ENCODE results near the gene ZNFX1. TPM values are rescaled to one million over a fixed set of nuclear protein-coding genes. Genes with fewer than 3 reads are reported as not detected.

ZNFX1 gene
- total RNA-seq, 1 donor from 2014 or later = 36.1 TPM

DNA sequence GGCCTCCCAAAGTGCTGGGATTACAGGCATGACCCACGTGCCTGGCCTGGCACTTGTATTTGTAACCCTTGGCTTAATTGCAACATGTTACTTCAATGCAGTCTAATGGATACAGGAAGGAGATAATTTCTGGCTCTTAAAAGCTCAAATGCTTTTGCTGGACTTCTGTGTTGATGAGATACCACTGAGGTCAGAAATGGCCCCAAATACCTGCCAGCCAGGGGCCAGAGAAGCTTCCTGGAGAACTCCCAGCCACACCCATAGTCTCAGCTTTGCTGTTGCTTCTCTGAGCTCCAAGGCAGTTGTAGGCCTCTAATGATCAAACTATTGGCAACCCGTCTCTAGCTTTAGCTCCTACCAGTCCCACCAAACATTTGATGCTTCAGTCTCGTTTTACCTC is 14.2 kb upstream of the ZNFX1 start:
- DNase-seq (ENCODE audit: low read depth, low spot score) = no peak

DNA sequence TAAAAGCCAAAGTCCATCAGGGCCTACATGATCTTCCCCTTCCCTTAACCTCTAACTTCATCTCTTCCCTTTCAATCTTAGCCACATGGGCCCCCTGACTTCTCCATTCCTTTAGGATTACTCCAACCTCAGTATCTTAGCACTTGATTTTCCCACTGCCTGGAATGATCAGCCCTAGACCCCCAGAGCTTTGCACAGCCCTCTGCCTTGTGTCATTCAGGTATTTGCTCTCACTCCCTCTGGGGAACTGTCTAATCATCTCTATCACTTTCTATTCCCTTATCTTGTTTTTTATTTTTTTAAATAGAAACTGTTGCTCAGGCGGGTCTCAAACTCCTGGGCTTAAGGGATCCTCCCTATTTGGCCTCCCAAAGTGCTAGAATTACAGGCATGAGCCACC is 13.3 kb upstream of the ZNFX1 start:
- DNase-seq (ENCODE audit: low read depth, low spot score) = no peak

DNA sequence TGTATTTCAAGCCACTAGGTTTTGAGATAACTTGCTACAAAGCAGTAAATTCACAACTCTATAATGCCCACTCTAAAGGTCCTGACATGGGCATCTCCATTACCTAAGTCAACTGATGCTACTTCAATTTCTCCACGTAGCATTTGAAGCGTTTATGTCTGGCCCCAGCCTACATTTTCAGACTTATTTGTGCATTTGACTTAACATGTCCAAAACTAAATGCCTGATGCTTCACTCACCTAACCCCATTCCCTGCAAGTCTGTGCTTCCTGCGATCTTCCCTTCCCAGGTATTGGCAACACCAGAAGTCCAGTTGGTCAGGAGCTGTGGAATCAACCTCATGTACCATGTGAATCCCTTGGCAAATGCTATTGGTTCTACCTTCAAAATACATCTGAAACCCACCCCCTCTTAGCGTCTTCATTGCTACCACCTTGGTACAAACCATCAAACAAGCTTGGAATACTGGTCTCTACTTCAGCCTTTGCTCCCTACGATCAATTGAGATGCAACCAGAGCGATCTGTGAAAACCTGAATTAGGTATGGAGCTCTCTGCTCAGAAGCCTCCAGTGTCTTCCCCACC is 12.8 kb upstream of the ZNFX1 start:
- DNase-seq (ENCODE audit: low read depth, low spot score) = no peak

DNA sequence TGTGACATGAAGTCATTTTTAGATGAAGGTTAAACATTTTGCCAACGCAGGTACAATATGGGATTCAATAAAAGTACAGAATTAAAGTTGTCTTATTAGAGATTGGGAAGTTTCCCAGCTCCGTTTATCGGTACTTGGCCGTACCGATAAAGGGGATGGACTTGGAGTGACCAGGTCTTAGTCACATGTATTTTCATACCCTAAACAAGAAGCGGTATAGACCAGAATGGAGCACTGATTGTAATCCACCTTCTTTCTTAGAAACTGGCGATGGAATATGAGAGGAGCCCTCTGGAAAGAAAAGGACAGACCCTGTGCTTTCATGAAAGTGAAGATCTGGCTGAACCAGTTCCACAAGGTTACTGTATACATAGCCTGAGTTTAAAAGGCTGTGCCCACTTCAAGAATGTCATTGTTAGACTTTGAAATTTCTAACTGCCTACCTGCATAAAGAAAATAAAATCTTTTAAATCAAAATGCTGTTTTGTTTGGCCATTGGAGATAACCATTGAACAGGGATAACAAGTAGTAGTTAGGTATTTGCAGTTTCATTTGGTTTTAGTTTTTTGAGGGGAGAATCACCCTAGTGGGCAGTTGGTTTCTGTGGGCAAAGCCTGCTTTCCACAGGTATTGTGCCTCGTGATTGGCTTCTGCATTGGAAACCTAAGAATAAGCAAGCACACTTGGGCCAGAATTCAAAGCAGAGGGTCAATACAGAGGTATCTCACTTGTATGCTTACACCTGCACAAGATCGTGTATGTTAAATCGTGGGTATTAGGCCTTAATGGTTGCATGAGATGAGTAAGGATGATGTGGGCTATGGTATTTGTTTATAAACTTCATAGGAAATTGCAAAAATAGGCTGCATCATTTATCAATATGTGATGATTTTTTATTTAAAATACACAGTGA is 11.2 kb upstream of the ZNFX1 start:
- DNase-seq (ENCODE audit: low read depth, low spot score) = no peak

DNA sequence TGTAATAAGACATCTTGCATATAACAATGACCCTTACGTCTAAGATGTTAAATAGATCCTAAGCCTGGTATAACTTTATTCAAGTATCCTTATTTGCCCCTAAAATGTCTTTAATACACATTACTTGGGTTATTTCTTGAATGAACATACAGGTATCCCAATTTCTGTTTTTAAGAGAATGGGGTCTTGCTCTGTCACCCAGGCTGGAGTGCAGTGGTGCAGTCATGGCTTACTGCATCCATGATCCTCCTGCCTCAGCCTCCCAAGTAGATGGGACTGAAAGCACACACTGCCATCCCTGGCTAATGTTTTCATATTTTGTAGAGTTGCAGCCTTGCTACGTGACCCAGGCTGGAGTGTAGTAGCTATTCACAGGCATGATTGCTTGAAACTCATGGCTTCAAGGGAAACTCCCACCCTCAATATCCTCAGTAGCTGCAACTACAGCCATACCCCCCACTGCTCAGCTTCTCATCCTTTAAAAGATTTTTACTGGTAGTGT is 10.4 kb upstream of the ZNFX1 start:
- no peak for DNase-seq (ENCODE audit: low read depth, low spot score)

DNA sequence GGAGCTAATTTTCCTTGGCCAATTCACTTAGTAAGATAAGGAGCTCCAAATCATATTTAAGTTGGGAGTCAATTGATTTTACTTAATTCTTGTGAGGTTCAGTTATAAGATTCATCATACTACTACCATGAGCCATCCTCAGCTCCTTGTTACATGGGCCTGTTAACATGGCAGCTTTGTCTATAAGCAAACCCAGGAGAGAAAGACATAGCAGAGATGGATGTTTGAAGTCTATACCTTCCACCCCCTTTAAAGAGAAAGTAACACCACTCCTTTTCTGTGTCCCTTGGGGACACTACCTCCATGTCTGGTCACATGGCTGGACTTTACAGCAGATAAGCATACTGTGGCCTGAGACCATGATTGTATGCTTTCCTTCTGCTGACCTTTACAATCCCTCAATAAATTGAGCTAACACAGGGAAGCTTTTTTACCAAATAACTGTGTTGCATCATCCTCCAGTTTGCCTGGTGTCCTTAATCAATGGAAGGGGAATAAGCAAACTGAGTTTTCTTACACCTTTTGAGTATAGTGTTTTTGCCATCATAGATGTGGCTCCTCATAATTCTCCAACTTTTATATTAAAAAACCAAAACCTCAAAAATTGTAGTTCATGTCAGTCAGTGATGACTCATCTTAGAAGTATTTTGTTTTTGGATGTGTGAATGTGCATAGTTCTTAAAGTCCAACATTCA is 9.8 kb upstream of the ZNFX1 start:
- DNase-seq (ENCODE audit: low read depth, low spot score) = no peak

DNA sequence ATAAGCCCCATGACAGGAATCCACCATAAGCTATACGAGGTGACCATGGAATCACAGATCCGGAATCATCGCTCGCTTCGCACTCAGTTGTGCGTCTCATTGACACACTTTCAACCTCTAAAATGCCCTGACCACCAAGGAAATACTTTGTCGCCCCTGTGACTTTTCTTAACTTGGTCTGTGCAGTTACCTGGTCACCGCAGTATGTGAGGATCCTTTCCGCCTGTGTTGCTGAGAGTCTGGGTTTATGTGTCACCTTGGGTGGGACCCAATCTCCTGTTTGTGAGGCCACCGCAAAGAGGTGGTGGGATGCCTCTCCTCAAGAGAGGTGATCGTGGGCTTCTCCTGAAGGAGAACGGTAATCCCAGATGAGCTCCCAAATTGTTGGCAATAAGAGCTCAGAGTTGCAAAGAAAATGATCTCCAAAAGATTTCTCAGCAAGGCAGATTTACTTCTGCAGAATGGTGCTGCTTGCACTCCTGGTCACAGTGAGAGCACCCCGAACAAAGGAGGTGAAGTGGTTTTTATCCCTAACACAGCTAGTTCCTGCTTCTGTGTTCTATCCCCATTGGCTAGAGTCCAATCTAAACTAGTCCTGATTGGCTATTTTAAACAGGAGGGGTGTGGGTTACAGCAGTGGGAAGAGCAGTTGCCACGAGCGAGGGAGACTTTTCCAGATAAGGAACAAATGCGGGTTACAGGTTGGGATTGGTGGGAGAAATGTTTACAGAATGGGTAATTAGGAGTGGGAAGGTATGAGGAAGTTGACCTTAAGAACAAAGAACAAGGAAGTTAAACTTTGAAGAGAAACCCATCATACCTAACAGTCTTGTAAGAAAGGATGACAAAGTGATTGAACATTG is 9.1 kb upstream of the ZNFX1 start:
- no peak for DNase-seq (ENCODE audit: low read depth, low spot score)

DNA sequence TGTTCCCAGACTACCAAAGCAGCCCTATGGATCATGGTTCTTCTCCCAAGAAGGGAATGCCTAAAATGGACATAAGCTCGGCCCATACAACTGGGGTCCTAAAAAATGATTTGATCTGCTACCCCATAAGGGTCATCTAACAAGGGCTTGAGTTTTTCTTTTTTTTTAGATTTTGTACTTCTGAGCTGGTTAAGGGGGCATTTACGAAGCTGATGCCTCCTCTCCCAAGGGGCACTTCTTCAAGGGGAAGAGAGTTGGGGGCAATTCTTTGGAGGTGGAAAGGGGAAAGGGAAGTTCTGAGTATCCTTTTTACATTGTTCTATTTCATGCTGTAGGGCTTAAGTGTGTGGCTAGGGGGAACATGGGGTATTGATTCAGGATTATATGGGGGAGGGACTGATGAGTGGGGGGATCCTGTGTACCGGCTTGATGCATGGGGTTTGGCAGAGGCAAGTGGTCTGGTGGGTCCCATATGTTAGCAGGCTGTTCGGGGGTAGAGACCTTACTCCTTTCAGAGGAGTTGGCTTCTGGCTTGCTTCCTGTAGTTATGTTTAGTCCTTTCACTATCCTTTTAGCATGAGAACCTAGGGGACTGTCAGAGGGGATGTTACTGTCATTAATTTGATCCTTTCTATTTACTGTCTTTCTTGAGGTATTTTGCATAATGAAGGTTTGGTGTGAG is 8.1 kb upstream of the ZNFX1 start:
- DNase-seq (ENCODE audit: low read depth, low spot score) = no peak

DNA sequence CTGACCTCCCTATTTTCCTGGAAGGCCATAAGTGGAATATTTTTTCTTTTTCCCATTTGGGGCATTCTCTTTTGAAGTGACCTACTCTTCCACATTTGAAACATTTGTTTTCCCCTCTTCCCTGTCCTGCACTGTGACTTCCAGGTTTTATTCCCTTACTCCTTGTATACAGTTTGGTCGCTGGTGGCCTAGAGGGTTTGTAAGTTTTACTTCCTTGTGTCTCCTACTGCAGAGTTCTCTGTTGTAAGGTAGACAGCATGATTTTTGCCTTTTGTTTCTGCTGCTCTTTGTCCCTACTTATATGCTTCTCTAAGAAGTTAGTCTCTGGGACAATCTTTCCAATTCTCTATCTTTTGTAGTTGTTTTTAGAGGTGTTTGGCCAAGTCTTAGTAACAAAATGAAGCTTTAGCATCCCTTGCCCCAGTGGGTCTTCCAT is 7.4 kb upstream of the ZNFX1 start:
- DNase-seq (ENCODE audit: low read depth, low spot score) = no peak

DNA sequence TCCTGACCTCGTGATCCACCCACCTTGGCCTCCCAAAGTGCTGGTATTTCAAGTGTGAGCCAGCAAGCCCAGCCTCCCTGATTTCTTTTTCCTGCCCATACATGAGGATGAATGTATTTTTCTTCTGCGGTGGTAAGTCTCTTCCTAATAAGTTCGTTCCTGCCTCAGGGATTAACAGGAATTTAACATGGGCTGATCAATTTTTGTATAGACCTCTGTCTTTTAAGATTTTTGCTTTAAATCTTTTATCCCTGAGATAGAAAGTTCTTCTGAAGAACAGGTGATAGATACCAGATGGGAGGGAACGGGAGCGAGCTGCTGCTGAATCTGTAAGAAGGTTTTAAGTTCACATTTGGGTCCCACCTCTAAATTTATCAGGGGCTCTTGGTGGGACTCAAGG is 7.0 kb upstream of the ZNFX1 start:
- no peak for DNase-seq (ENCODE audit: low read depth, low spot score)

DNA sequence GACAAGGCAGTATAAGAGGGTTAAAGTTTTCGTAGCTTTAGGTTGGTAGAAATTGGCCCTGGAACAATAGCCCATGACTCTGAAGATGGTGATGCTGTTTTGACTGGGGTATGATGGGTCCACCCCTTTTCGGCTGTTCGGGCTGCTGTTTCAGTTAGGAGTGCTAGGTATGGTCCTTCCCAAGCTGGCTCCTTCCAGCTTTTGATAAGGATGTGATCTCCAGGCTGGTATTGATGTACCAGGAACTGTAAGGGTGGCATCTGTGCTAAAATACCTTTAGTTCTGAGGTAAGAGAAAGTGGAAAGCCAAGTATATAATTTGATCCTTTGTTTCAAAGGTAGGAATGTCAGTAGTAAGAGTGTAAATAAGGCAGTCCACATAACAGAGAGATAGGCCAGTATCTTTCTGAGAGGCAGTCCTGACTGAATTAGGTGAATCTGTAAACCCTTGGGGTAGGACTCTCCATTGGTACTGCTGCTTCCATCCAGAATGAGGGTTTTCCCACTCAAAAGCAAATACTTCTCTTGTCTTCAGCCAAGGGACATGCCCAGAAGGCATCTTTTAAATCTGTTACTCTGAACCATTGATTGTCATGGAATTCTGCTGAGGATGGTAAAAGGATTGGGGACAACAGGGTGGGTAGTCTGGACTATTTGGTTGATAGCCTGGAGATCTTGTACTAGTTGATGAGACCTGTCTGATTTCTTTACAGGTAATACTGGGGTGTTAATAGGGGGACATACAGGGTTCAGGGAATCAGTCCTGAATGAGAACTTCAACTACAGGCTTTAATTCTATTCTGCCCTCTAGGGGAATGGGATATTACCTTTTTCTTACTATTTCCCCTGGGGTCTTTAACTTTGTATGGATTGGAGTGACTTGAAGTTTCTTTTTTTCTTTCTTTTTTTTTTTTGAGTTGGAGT is 6.1 kb upstream of the ZNFX1 start:
- DNase-seq (ENCODE audit: low read depth, low spot score) = no peak

DNA sequence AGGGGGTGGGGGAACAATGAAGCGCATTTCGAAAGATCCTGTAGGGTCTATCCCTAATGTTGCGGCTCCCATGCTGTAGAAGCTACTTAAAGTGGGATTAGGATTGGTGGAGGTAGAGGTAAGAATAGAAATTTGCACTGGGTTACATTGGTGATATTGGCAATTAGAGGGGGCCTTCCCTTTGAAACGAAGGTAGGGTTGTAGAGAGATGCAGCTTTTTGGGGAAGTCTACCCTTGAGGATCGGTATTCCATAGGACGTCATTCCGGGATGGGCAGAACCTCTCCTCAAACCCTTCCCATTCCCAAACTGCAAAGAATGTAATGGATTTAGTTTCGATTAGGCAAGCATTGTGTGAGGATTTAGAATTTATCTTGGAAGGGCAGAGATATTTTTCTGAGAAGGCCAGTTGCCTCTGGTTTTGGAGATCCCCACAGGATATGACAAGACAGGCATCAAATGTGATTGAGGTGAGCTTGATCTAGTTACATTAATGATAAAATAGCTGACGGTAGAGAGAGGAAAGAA is 5.4 kb upstream of the ZNFX1 start:
- no peak for DNase-seq (ENCODE audit: low read depth, low spot score)

DNA sequence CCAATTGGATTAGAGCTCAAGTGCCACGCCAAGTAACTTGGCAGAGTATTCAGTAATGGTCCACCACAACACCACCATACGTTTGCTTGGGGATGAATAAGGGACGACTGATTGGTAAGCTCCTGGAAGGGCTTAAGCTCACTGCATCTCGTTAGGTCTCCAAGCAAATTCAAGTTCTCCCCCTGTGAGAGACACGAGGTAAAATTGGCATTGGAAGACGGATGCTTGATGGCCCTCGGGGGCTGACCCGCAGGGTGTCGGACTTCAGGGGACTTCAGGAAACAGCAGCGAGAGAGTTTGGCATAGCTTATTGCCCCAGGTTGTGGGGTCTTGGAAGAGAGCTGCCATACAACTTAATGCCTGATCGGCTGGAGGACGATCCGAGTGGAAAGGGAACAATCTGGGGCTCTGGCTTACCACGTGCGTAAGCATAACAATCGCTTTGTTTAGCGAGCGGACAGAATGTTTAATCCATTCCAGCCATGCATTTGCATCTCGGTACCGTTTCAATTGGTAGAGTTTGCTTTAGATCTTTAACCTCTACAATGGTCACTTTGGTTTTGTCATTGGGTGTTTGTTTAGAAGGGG is 4.8 kb upstream of the ZNFX1 start:
- DNase-seq (ENCODE audit: low read depth, low spot score) = no peak

DNA sequence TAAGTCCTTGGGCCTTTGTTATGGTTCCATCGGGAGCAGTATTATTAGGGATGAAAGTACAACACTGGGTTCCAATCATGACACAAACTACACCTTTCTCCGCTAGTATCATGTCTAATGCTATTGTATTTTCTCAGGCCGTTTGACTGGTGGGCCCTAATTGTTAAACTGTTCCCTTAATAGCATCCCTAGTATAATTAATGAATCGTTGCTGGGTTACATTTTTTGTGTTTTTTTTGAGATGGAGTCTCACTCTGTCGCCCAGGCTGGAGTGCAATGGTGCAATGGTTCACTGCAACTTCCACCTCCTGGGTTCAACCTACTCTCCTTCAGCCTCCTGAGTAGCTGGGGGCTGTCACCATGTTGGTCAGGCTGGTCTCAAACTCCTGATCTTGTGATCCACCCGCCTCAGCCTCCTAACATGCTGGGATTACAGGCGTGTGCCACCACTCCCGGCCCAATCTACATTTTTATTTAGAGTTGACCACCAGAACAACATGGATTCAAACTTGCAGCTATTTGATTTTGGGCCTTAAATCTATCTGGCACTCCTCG is 4.1 kb upstream of the ZNFX1 start:
- no peak for DNase-seq (ENCODE audit: low read depth, low spot score)

DNA sequence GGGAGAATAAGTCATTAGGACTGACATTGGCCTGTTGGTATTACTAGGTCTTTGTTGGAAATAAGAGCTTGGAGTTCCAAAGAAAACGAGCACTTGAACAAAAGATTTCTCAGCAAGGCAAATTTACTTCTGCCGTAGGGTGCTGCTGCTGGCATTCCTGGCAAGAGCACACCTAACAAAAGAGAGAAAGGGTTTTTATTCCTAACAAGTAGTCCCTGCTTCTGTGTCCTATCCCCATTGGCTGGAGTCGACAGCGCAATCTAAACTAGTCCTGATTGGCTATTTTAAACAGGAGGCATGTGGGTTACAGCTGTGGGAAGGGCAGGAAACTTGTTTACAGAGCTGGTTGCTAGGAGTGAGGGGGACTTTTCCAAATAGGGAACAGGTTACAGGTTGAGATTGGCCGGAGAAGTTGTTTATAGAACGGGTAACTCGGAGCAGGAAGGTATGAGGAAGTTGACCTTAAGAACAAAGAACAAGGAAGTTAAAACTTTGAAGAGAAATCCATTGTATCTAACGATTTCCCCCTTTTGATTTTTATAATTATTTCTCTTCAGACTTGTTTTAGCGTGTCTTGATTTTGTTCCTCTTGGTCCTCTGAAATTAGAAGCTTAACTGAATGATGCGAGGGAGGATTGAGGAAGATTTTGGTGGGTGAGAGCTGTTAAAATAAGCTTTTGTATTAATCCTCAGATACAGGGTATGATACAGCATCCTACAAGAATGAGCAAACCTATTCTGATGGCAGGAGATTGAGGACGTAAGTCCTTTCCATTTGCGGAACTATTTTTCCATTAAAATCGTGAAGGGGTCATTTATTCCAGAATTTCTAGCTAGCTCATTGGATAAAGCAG is 3.4 kb upstream of the ZNFX1 start:
- peak; percentile 50 for DNase-seq (ENCODE audit: low read depth, low spot score)

DNA sequence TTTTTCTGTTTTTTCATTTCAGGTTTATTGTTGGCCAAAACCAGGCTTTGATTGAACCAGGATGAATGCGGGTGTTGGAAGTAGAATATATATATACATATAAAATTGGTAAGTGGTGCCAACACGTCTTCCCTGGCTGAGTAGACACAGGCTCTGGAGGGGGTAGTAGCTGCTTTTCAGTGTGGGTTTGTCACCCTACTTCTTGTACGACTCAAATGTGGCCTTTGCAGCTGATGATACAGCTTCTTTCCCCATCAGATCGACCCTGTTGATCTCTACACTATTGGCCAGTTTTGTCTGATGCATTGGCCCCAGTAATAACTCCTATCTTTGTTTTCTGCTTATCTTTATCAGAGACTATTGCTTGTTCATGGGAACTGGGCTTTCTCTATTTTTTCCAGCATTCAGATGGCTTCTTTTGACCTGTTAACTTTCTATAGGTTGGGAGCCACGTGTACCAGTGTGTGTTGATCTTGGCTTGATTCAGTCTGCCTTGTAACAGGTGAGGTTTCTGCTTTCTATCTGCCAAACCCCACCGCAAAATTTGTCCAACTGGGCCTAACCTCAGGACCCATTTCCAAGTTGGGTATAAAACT is 2.7 kb upstream of the ZNFX1 start:
- no peak for DNase-seq (ENCODE audit: low read depth, low spot score)
